Panc1 (cell line): ENCODE data around the gene TENT5C. TPM values are rescaled to one million over a fixed set of nuclear protein-coding genes. Genes with fewer than 3 reads are reported as not detected.

Experiments
- ATAC-seq: fragments of 200-7000 bp; cut with Tn5 transposase; 2 replicates; pipeline ENCODE4 v1.9.1; 2020; ENCODE audit warnings: mild to moderate bottlenecking, moderate library complexity
- BruUV-seq: library from RNA; stranded (reverse); fragments of 400-500 nt; replicated peaks from 2 replicates; lab custom pipeline; 2021; lab: Mats Ljungman, UMichigan
- CTCF ChIA-PET: fragments of 300-600 bp; sonication (Branson Sonifier 250); formaldehyde crosslinking; loops from one replicate; lab custom pipeline; 2022; ENCODE audit warnings: antibody characterized with exemption; lab: Charles Lee
- POLR2A ChIA-PET: fragments of 300-600 bp; sonication (Branson Sonifier 250); formaldehyde crosslinking; loops from one replicate; lab custom pipeline; 2022; ENCODE audit warnings: antibody characterized with exemption; lab: Charles Lee
- DNase-seq: peaks from one replicate; pipeline ENCODE4 v3.0.0-alpha.2; 2010; ENCODE audit warnings: low read depth, low spot score
- H3K27ac ChIP-seq: 2 replicates; pipeline ENCODE4 v1.5.1; 2011; ENCODE audit warnings: mild to moderate bottlenecking, low read length, inconsistent platforms
- H3K27me3 ChIP-seq: fragments of 200-500 bp; sonication (Bioruptor generic); 2 replicates; pipeline ENCODE4 v1.6.0; 2014; ENCODE audit warnings: low read length, inconsistent platforms; ENCODE audit not compliant: control insufficient read depth, insufficient read depth
- H3K36me3 ChIP-seq: fragments of 200-500 bp; sonication (Bioruptor generic); 2 replicates; pipeline ENCODE4 v1.5.1; 2014; ENCODE audit warnings: inconsistent platforms, mild to moderate bottlenecking, low read length, moderate library complexity; ENCODE audit not compliant: control insufficient read depth, insufficient read depth
- H3K4me1 ChIP-seq: 2 replicates; pipeline ENCODE4 v1.5.1; 2011; ENCODE audit warnings: inconsistent platforms, mild to moderate bottlenecking, low read length, moderate library complexity; ENCODE audit not compliant: control insufficient read depth, insufficient read depth
- H3K4me3 ChIP-seq, 2 experiments: 2 replicates each; pipeline ENCODE4 v1.5.1; 2011 to 2012; ENCODE audit warnings: low read depth in 2 of 2, low read length in 2 of 2, mild to moderate bottlenecking in 2 of 2, inconsistent platforms in 1 of 2, moderate library complexity in 1 of 2
- H3K9me3 ChIP-seq: fragments of 200-500 bp; sonication (Bioruptor generic); 2 replicates; pipeline ENCODE4 v1.5.1; 2014; ENCODE audit warnings: low read depth, mild to moderate bottlenecking, inconsistent platforms, low read length, moderate library complexity; ENCODE audit not compliant: control insufficient read depth, insufficient read depth
- CTCF ChIP-seq: fragments of 450-650 bp; IDR thresholded peaks from 2 replicates; pipeline ENCODE4 v1.5.1; 2017; ENCODE audit warnings: mild to moderate bottlenecking
- POLR2AphosphoS5 ChIP-seq: IDR thresholded peaks from 2 replicates; pipeline ENCODE4 v1.6.1; 2012; ENCODE audit warnings: mild to moderate bottlenecking, low read depth, low read length, moderate library complexity
- REST ChIP-seq, 2 experiments: IDR thresholded peaks; 2 replicates each; pipeline ENCODE4 v1.6.1; 2011 to 2012; ENCODE audit warnings: low read depth in 2 of 2, control low read depth in 1 of 2, low read length in 1 of 2, mild to moderate bottlenecking in 1 of 2, moderate library complexity in 1 of 2; ENCODE audit not compliant: insufficient read depth in 1 of 2
- SIN3A ChIP-seq: IDR thresholded peaks from 2 replicates; pipeline ENCODE4 v1.6.1; 2012; ENCODE audit warnings: low read depth, mild to moderate bottlenecking, low read length, moderate library complexity, borderline replicate concordance; ENCODE audit not compliant: insufficient read depth
- TCF7L2 ChIP-seq: IDR thresholded peaks from 2 replicates; pipeline ENCODE4 v1.6.1; 2011; ENCODE audit warnings: mild to moderate bottlenecking, low read depth, low read length, inconsistent platforms
- in situ Hi-C: cut with HindIII; loops from 2 replicates; pipeline ENCODE4 v1.10.0; 2016; ENCODE audit warnings: low sequenced_read_pairs, low pct_unique_long_range_greater_than_20kb
- intact Hi-C: fragments of 100-400 bp; cut with micrococcal nuclease; formaldehyde crosslinking; loops from one replicate; pipeline ENCODE4 v1.10.0; 2022; ENCODE audit not compliant: unreplicated experiment
- total RNA-seq: library from RNA; stranded (reverse); gene quantifications from one replicate; pipeline ENCODE4 v1.2.1, GENCODE V29; 2021; ENCODE audit not compliant: unreplicated experiment

The TENT5C gene
- total RNA-seq, 1 experiment from 2014 or later, result 8.9 TPM

GRCh38 chr1:117599286-117600221, 6.3 kb upstream of the TENT5C start:
- Histone ChIP-seq H3K27ac (no peak overlapping the region), H3K4me3 (no peak overlapping the region), H3K36me3 (no peaks in the 10 kb centered on the region), H3K9me3 (no peaks in the 10 kb centered on the region), H3K27me3 (no peaks in the 10 kb centered on the region; the same call in 1 of the 2 replicates), H3K4me1 (no peaks in the 10 kb centered on the region)
- POLR2A ChIA-PET, result no interaction called here
- ATAC-seq (no peak), DNase-seq (no peak)
- BruUV-seq, result no TSS peak
- CTCF ChIA-PET, result interaction anchor here (0.6 kb wide), 1 partner anchor 87 kb away, joined by 3 read pairs; no protein-coding TSS in a partner anchor
- TF ChIP-seq CTCF, result no peak
- TF ChIP-seq SIN3A, result no peak
- no peak for TF ChIP-seq POLR2AphosphoS5
- no peak for TF ChIP-seq TCF7L2
- no peak for TF ChIP-seq REST (IDR thresholded peaks at IDR 0.05; ENCODE audit: insufficient read depth in 1 of 2, low read depth in 2 of 2, low read length in 1 of 2)
- in situ Hi-C loops, result no loop called here
- intact Hi-C loops, result no loop called here

- no peak for TF ChIP-seq CTCF
- no peak for TF ChIP-seq TCF7L2
- TF ChIP-seq SIN3A, result no peak
- no peak for TF ChIP-seq REST (IDR thresholded peaks at IDR 0.05; ENCODE audit: insufficient read depth in 1 of 2, low read depth in 2 of 2, low read length in 1 of 2)
- no peak for TF ChIP-seq POLR2AphosphoS5
- ChIA-PET POLR2A (no interaction called here), CTCF (interaction anchor here (0.6 kb wide), 1 partner anchor 88 kb away, joined by 3 read pairs; no protein-coding TSS in a partner anchor)
- DNase-seq (no peak), ATAC-seq (no peak)
- H3K27ac ChIP-seq, result no peak overlapping the region
- intact Hi-C loops, result no loop called here
- H3K9me3 ChIP-seq, result no peaks in the 10 kb centered on the region
- BruUV-seq, result no TSS peak
- peaks cover 4% of the 10 kb centered on the region; the same call in 1 of the 2 replicates for H3K4me1 ChIP-seq
- no peaks in the 10 kb centered on the region; the same call in 1 of the 2 replicates for H3K27me3 ChIP-seq
- H3K4me3 ChIP-seq, result no peak overlapping the region
- in situ Hi-C loops, result no loop called here
- H3K36me3 ChIP-seq, result no peaks in the 10 kb centered on the region
These were observed 5.4 kb upstream of the TENT5C start for GRCh38 chr1:117600325-117600943.
